K562 (cell line): ENCODE measurements around the gene SEC16A. TPM values are rescaled to one million over a fixed set of nuclear protein-coding genes. Genes with fewer than 3 reads are reported as not detected.

Experiments used
- ARHGAP35 ChIP-seq: fragments of 450-650 bp; IDR thresholded peaks from 2 replicates; pipeline ENCODE4 v1.6.1; 2018; ENCODE audit not compliant: partially characterized antibody
- ARID1B ChIP-seq: fragments of 450-650 bp; IDR thresholded peaks from 2 replicates; pipeline ENCODE4 v1.6.1; 2016; ENCODE audit warnings: antibody characterized with exemption, mild to moderate bottlenecking, inconsistent platforms
- ATF1 ChIP-seq, 2 experiments: fragments of 450-650 bp in 1 of 2; IDR thresholded peaks; 2 replicates each; pipeline ENCODE4 v1.6.1; 2016; ENCODE audit warnings: missing compliant biosample characterization in 1 of 2, missing genetic modification characterization in 1 of 2
- CBX1 ChIP-seq: sonication (generic); IDR thresholded peaks from 2 replicates; pipeline ENCODE4 v1.6.1; 2016; ENCODE audit warnings: antibody characterized with exemption, low read depth, mild to moderate bottlenecking
- CREM ChIP-seq: IDR thresholded peaks from 2 replicates; pipeline ENCODE4 v1.6.1; 2014; ENCODE audit warnings: antibody characterized with exemption, low read depth
- ELF1 ChIP-seq: fragments of 200-800 bp; sonication (Bioruptor generic); IDR thresholded peaks from 2 replicates; pipeline ENCODE4 v1.6.1; 2016; ENCODE audit warnings: missing genetic modification characterization, missing compliant biosample characterization
- FOXK2 ChIP-seq, 2 experiments: fragments of 450-650 bp; IDR thresholded peaks in 1 of 2; conservative IDR thresholded peaks in 1 of 2; 2 replicates each; pipeline ENCODE4 v1.6.1; 2016; ENCODE audit warnings: low read depth in 2 of 2, mild to moderate bottlenecking in 1 of 2
- HDAC8 ChIP-seq: fragments of 450-650 bp; IDR thresholded peaks from 2 replicates; pipeline ENCODE4 v1.6.1; 2016; ENCODE audit warnings: mild to moderate bottlenecking, missing genetic modification characterization, moderate library complexity, missing compliant biosample characterization
- IRF2 ChIP-seq: sonication (generic); formaldehyde crosslinking; IDR thresholded peaks from 2 replicates; pipeline ENCODE4 v1.8.1; 2022; ENCODE audit warnings: mild to moderate bottlenecking, missing genetic modification reagents
- L3MBTL2 ChIP-seq: fragments of 450-650 bp; IDR thresholded peaks from 2 replicates; pipeline ENCODE4 v1.6.1; 2016; ENCODE audit warnings: mild to moderate bottlenecking, moderate library complexity
- MYC ChIP-seq, 2 experiments: fragments of 250-450 bp in 1 of 2; sonication (Bioruptor Pico) in 1 of 2; IDR thresholded peaks; 2 replicates each; pipeline versions ENCODE4 v1.5.1 to v1.6.1; 2012 to 2021; ENCODE audit warnings: low read depth in 2 of 2, borderline replicate concordance in 1 of 2, improper control_type of control experiment in 1 of 2, low read length in 1 of 2, mild to moderate bottlenecking in 1 of 2, moderate library complexity in 1 of 2
- RBFOX2 ChIP-seq: fragments of 200-400 bp; formaldehyde crosslinking; IDR thresholded peaks from 2 replicates; pipeline ENCODE4 v1.6.1; 2017; ENCODE audit warnings: low read depth, mild to moderate bottlenecking, low read length, moderate library complexity
- RBM25 ChIP-seq: fragments of 200-400 bp; formaldehyde crosslinking; IDR thresholded peaks from 2 replicates; pipeline ENCODE4 v1.6.1; 2018; ENCODE audit warnings: low read length, low read depth, moderate library complexity; ENCODE audit not compliant: severe bottlenecking
- TEAD4 ChIP-seq, 2 experiments: sonication (generic) in 1 of 2; formaldehyde crosslinking in 1 of 2; IDR thresholded peaks; 2 replicates each; pipeline versions ENCODE4 v1.6.1 to v1.8.0; 2012 to 2022; ENCODE audit warnings: borderline replicate concordance in 1 of 2, inconsistent platforms in 1 of 2, low read length in 1 of 2, mild to moderate bottlenecking in 1 of 2, missing genetic modification reagents in 1 of 2
- YY1 ChIP-seq, 3 experiments: IDR thresholded peaks; 2 replicates each; pipeline ENCODE4 v1.6.1; 2011; ENCODE audit warnings: low read length in 2 of 3, mild to moderate bottlenecking in 2 of 3, moderate library complexity in 2 of 3, borderline replicate concordance in 1 of 3, control low read depth in 1 of 3, low read depth in 1 of 3; ENCODE audit not compliant: insufficient read depth in 3 of 3, insufficient replicate concordance in 2 of 3, control insufficient read depth in 1 of 3, insufficient read length in 1 of 3; ENCODE audit errors: extremely low read depth in 1 of 3
- ZNF584 ChIP-seq: fragments of 200-800 bp; sonication (Bioruptor generic); IDR thresholded peaks from 2 replicates; pipeline ENCODE4 v1.6.1; 2016; ENCODE audit warnings: low read depth, mild to moderate bottlenecking, missing genetic modification characterization, missing compliant biosample characterization
- polyA plus RNA-seq, 8 experiments: library from polyadenylated mRNA; depleted of rRNA in 4 of 8; stranded (reverse) in 5 of 8; unstranded in 3 of 8; fragments of >200 nt; fragmentation: Nextera tagmentation in 2 of 8; fragmentation: Illumina TruSeq in 1 of 8; extraction: Ambion mirVana in 2 of 8; extraction: Trizol in 1 of 8; gene quantifications; 2 replicates each; pipeline versions ENCODE4 v1.2.1 to v1.2.3, GENCODE V29; 2011 to 2014; ENCODE audit warnings: inconsistent platforms in 1 of 8, missing spikeins in 1 of 8
- total RNA-seq, 7 experiments: library from RNA; depleted of rRNA in 6 of 7; stranded (reverse); fragments of >200 nt in 6 of 7; fragmentation: Illumina TruSeq in 2 of 7; extraction: Trizol in 2 of 7; gene quantifications; 2 replicates each; pipeline versions ENCODE4 v1.2.1 to v1.2.3, GENCODE V29; 2011 to 2021; ENCODE audit warnings: low replicate concordance in 1 of 7
- TF ChIP-seq, protein P1 (sequence below): fragments of 150-350 bp; conservative IDR thresholded peaks from 2 replicates; pipeline ENCODE4 v1.6.1; 2014; ENCODE audit warnings: low read length
- TF ChIP-seq, protein P2 (sequence below): sonication (generic); IDR thresholded peaks from 2 replicates; pipeline ENCODE4 v1.6.1; 2016
- TF ChIP-seq, protein P3 (sequence below): sonication (generic); formaldehyde crosslinking; IDR thresholded peaks from 2 replicates; pipeline ENCODE4 v1.4.0; 2020; ENCODE audit warnings: mild to moderate bottlenecking, missing genetic modification reagents

SEC16A gene
- total and polyA plus RNA-seq, 9 of the 15 experiments (the other 6 are each of a cell fraction or from before 2014, with no cell fraction given), result 8.3 to 62.8 (median 14.0) TPM

DNA sequence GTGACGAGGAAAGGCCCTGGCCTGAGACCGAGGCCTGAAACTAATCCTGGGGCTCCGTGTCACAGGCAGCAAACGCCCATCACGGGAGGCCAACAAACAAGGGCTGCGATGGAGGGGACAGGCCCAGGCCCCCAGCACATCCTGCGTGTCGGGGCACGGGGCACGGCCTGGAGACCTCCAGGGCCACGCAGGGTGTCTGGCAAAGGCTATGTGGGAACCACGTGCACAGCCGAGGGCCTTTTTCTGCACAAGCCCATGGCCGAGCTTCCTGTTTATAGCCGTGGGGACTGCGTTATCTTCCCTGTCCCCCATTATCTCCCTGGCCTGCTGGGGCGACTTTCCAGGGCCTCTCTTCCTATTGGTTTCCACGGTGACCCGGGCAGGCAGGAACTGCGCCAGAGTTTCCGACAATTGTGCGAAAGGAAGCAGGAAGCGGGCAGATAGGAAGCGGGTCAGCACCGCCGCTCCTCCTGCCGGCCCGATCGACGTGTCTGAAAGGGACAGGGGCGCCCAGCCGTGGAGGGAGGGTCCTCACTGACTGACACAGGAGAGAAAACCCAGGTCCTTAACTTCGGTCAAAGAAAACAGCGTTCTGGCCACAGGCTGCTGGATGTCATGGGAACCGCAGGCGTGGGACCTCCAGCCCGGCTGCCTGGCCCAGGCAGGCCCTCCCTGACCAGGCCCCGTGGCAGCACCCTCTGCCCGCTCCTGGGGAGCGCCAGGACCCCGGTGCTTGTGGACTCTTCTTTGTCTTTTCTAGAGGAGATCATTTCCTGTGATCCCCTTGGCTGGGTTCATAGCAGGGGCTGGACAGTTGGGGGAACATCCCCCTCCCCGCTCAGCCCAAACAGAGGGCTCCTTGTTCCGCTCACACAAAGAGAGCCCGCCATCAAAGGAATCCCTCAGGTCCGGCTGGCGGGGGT, 29.1 kb upstream of the SEC16A start (continued):
- TF ChIP-seq, protein P1, sequence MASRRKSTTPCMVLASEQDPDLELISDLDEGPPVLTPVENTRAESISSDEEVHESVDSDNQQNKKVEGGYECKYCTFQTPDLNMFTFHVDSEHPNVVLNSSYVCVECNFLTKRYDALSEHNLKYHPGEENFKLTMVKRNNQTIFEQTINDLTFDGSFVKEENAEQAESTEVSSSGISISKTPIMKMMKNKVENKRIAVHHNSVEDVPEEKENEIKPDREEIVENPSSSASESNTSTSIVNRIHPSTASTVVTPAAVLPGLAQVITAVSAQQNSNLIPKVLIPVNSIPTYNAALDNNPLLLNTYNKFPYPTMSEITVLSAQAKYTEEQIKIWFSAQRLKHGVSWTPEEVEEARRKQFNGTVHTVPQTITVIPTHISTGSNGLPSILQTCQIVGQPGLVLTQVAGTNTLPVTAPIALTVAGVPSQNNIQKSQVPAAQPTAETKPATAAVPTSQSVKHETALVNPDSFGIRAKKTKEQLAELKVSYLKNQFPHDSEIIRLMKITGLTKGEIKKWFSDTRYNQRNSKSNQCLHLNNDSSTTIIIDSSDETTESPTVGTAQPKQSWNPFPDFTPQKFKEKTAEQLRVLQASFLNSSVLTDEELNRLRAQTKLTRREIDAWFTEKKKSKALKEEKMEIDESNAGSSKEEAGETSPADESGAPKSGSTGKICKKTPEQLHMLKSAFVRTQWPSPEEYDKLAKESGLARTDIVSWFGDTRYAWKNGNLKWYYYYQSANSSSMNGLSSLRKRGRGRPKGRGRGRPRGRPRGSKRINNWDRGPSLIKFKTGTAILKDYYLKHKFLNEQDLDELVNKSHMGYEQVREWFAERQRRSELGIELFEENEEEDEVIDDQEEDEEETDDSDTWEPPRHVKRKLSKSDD, result no peak
- TF ChIP-seq ARID1B (peak; percentile 72), CREM (peak; percentile 52; the same call in 1 of the 2 replicates), ATF1 (CRISPR knock-in tag; IDR thresholded peaks at IDR 0.05) (no peak), ATF1 (tag; IDR thresholded peaks at IDR 0.05) (peak; percentile 66), RBFOX2 (peak; percentile 75), CBX1 (no peak), ELF1 (tag) (peak; percentile 87), HDAC8 (tag) (peak; percentile 35; the same call in 1 of the 2 replicates), ZNF584 (CRISPR knock-in tag) (peak; percentile 71; the same call in 1 of the 2 replicates), ARHGAP35 (no peak), IRF2 (CRISPR knock-in tag) (no peak), FOXK2 (conservative IDR thresholded peaks at IDR 0.05 in 1 of 2, IDR thresholded peaks at IDR 0.05 in 1 of 2; ENCODE audit: low read depth in 2 of 2) (peak; percentile 65 to 76; a peak in 3 of 4 replicates), L3MBTL2 (peak; percentile 90), TEAD4 (IDR thresholded peaks at IDR 0.05; ENCODE audit: low read length) (no peak), TEAD4 (CRISPR knock-in tag; IDR thresholded peaks at IDR 0.05; ENCODE audit: borderline replicate concordance) (no peak), RBM25 (no peak), MYC (IDR thresholded peaks at IDR 0.05; ENCODE audit: low read depth, low read length) (peak; percentile 94), MYC (CRISPR knock-in tag; IDR thresholded peaks at IDR 0.05; ENCODE audit: borderline replicate concordance, low read depth) (0 out of 2 replicates have a peak, but pooled peaks have one; percentile 24), YY1 (IDR thresholded peaks at IDR 0.05; ENCODE audit: borderline replicate concordance in 1 of 3, control insufficient read depth in 1 of 3, extremely low read depth in 1 of 3, insufficient read depth in 3 of 3, insufficient read length in 1 of 3, insufficient replicate concordance in 2 of 3, low read depth in 1 of 3, low read length in 2 of 3) (peak in 1 of 3 experiments; percentile 47)
- TF ChIP-seq, protein P2, sequence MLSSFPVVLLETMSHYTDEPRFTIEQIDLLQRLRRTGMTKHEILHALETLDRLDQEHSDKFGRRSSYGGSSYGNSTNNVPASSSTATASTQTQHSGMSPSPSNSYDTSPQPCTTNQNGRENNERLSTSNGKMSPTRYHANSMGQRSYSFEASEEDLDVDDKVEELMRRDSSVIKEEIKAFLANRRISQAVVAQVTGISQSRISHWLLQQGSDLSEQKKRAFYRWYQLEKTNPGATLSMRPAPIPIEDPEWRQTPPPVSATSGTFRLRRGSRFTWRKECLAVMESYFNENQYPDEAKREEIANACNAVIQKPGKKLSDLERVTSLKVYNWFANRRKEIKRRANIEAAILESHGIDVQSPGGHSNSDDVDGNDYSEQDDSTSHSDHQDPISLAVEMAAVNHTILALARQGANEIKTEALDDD, result no peak
- TF ChIP-seq, protein P3, sequence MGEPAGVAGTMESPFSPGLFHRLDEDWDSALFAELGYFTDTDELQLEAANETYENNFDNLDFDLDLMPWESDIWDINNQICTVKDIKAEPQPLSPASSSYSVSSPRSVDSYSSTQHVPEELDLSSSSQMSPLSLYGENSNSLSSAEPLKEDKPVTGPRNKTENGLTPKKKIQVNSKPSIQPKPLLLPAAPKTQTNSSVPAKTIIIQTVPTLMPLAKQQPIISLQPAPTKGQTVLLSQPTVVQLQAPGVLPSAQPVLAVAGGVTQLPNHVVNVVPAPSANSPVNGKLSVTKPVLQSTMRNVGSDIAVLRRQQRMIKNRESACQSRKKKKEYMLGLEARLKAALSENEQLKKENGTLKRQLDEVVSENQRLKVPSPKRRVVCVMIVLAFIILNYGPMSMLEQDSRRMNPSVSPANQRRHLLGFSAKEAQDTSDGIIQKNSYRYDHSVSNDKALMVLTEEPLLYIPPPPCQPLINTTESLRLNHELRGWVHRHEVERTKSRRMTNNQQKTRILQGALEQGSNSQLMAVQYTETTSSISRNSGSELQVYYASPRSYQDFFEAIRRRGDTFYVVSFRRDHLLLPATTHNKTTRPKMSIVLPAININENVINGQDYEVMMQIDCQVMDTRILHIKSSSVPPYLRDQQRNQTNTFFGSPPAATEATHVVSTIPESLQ, result no peak
